Neural crest cell (in vitro differentiated cells): ENCODE results near the gene PCK2. TPM values are rescaled to one million over a fixed set of nuclear protein-coding genes. Genes with fewer than 3 reads are reported as not detected.
A peak's percentile ranks its signal among the peaks of the same experiment; 100 is the strongest.

ENCODE experiments used
- DNase-seq: peaks from one replicate; pipeline ENCODE4 v3.0.0; 2021; ENCODE audit warnings: low read depth, mixed read lengths, low spot score
- H3K27ac Mint-ChIP-seq: one replicate; pipeline ENCODE4 v1.8.0; 2021; ENCODE audit warnings: mild to moderate bottlenecking, mixed read lengths; ENCODE audit not compliant: unreplicated experiment
- H3K27me3 Mint-ChIP-seq: 2 replicates; pipeline ENCODE4 v1.8.0; 2021; ENCODE audit warnings: low read depth, mild to moderate bottlenecking, mixed read lengths
- H3K36me3 Mint-ChIP-seq: 2 replicates; pipeline ENCODE4 v1.8.0; 2021; ENCODE audit warnings: low read depth, mild to moderate bottlenecking, mixed read lengths
- H3K4me1 Mint-ChIP-seq: 2 replicates; pipeline ENCODE4 v1.8.0; 2021; ENCODE audit warnings: mixed read lengths
- H3K4me3 Mint-ChIP-seq: one replicate; pipeline ENCODE4 v1.8.0; 2021; ENCODE audit warnings: mild to moderate bottlenecking, mixed read lengths
- H3K9me3 Mint-ChIP-seq: 2 replicates; pipeline ENCODE4 v1.8.0; 2021; ENCODE audit warnings: mixed read lengths
- CTCF ChIP-seq: fragments of 200-600 bp; sonication (generic); conservative IDR thresholded peaks from 2 replicates; pipeline ENCODE4 v1.5.0; 2021; ENCODE audit warnings: antibody characterized with exemption, mild to moderate bottlenecking
- microRNA-seq: library from miRNA; unstranded; fragments of <30 nt; microRNA quantifications from one replicate; pipeline ENCODE4, GENCODE V29; 2020
- total RNA-seq: library from RNA; stranded (reverse); gene quantifications from 2 replicates; pipeline ENCODE4 v1.2.1, GENCODE V29; 2021

The PCK2 gene
- total RNA-seq, 1 donor from 2014 or later: 26.7 TPM

GRCh38 chr14:24149302-24149969 lies 55.3 kb downstream of the PCK2 start:
- Mint-ChIP-seq H3K36me3 (peaks cover under 1% of the 10 kb centered on the region), H3K27ac (no peak overlapping the region)
- no peak for DNase-seq

GRCh38 chr14:24150061-24150460 lies 56.0 kb downstream of the PCK2 start:
- H3K4me1 Mint-ChIP-seq: peaks cover 25% of the 10 kb centered on the region
- DNase-seq: no peak
- no peak for TF ChIP-seq CTCF
- no peaks in the 10 kb centered on the region for H3K9me3 Mint-ChIP-seq
- peaks cover 2% of the 10 kb centered on the region for H3K36me3 Mint-ChIP-seq
- no peak overlapping the region for H3K4me3 Mint-ChIP-seq
- H3K27me3 Mint-ChIP-seq: no peaks in the 10 kb centered on the region
- no peak overlapping the region for H3K27ac Mint-ChIP-seq

More at GRCh38 chr14:24149302-24149969, 55.3 kb downstream of the PCK2 start:
- peaks cover 25% of the 10 kb centered on the region for H3K4me1 Mint-ChIP-seq
- no peak for TF ChIP-seq CTCF
- peak overlapping the region; percentile 99 for H3K4me3 Mint-ChIP-seq
- no peaks in the 10 kb centered on the region for H3K27me3 Mint-ChIP-seq
- H3K9me3 Mint-ChIP-seq: no peaks in the 10 kb centered on the region

- peak overlapping the region; percentile 76 for H3K4me3 Mint-ChIP-seq
- DNase-seq: no peak
- TF ChIP-seq CTCF: no peak
- H3K27ac Mint-ChIP-seq: no peak overlapping the region
- no peaks in the 10 kb centered on the region for H3K27me3 Mint-ChIP-seq
- H3K36me3 Mint-ChIP-seq: peaks cover 5% of the 10 kb centered on the region
- no peaks in the 10 kb centered on the region for H3K9me3 Mint-ChIP-seq
- H3K4me1 Mint-ChIP-seq: peaks cover 21% of the 10 kb centered on the region
These were observed 56.5 kb downstream of the PCK2 start for GRCh38 chr14:24150567-24150966.

GRCh38 chr14:24150993-24151392 lies 56.9 kb downstream of the PCK2 start:
- H3K27ac Mint-ChIP-seq: no peak overlapping the region
- no peak for DNase-seq
- H3K9me3 Mint-ChIP-seq: no peaks in the 10 kb centered on the region
- peaks cover 17% of the 10 kb centered on the region for H3K4me1 Mint-ChIP-seq
- H3K36me3 Mint-ChIP-seq: peaks cover 6% of the 10 kb centered on the region
- no peaks in the 10 kb centered on the region for H3K27me3 Mint-ChIP-seq
- H3K4me3 Mint-ChIP-seq: peak overlapping the region; percentile 76
- no peak for TF ChIP-seq CTCF

- no peak for TF ChIP-seq CTCF
- no peaks in the 10 kb centered on the region for H3K27me3 Mint-ChIP-seq
- DNase-seq: no peak
- peaks cover 13% of the 10 kb centered on the region for H3K4me1 Mint-ChIP-seq
- peak overlapping the region; percentile 50 for H3K4me3 Mint-ChIP-seq
- no peaks in the 10 kb centered on the region for H3K9me3 Mint-ChIP-seq
- peaks cover 6% of the 10 kb centered on the region for H3K36me3 Mint-ChIP-seq
- no peak overlapping the region for H3K27ac Mint-ChIP-seq
These were observed 57.4 kb downstream of the PCK2 start for GRCh38 chr14:24151404-24152080.

Small RNA genes lying within 50 kb of the gene (microRNA-seq; reads per million reads assigned to microRNA genes)
- not detected for gene MIR7703

Other genes with a start within 250 kb of the PCK2 start
- 17.4 and 19.7 TPM in 2 replicates for gene DHRS4, start 140.5 kb upstream of the PCK2 start, total RNA-seq
- gene DHRS4L2, start 105.4 kb upstream of the PCK2 start, total RNA-seq: 15.1 and 17.1 TPM in 2 replicates
- 9.3 and 9.4 TPM in 2 replicates for gene CARMIL3, start 42.3 kb upstream of the PCK2 start, total RNA-seq
- not detected in 2 replicates for gene CPNE6, start 22.7 kb upstream of the PCK2 start, total RNA-seq
- 52.5 and 53.9 TPM in 2 replicates for gene DCAF11, start 20.5 kb downstream of the PCK2 start, total RNA-seq
- gene NRL, start 20.6 kb downstream of the PCK2 start, total RNA-seq: 1.2 and 2.3 TPM in 2 replicates
- gene FITM1, start 36.3 kb downstream of the PCK2 start, total RNA-seq: 0.42 and 0.66 TPM in 2 replicates
- gene PSME1, start 41.9 kb downstream of the PCK2 start, total RNA-seq: 81.4 and 88.5 TPM in 2 replicates
- gene EMC9, start 47.3 kb downstream of the PCK2 start, total RNA-seq: 28.3 and 30.3 TPM in 2 replicates
- 125 and 131 TPM in 2 replicates for gene PSME2, start 52.3 kb downstream of the PCK2 start, total RNA-seq
- 65.5 and 82.2 TPM in 2 replicates for gene RNF31, start 53.2 kb downstream of the PCK2 start, total RNA-seq
- gene IRF9, start 67.0 kb downstream of the PCK2 start, total RNA-seq: 22.9 and 23.0 TPM in 2 replicates
- 160 and 163 TPM in 2 replicates for gene REC8, start 77.8 kb downstream of the PCK2 start, total RNA-seq
- 88.3 and 88.7 TPM in 2 replicates for gene IPO4, start 94.5 kb downstream of the PCK2 start, total RNA-seq
- 45.6 and 47.4 TPM in 2 replicates for gene TM9SF1, start 101.1 kb downstream of the PCK2 start, total RNA-seq
- gene TSSK4, start 111.4 kb downstream of the PCK2 start, total RNA-seq: 0.47 and 0.48 TPM in 2 replicates
- 42.2 and 44.7 TPM in 2 replicates for gene CHMP4A, start 119.2 kb downstream of the PCK2 start, total RNA-seq
- 19.0 and 25.9 TPM in 2 replicates for gene MDP1, start 121.8 kb downstream of the PCK2 start, total RNA-seq
- 191 and 208 TPM in 2 replicates for gene NEDD8, start 138.1 kb downstream of the PCK2 start, total RNA-seq
- 64.0 and 66.2 TPM in 2 replicates for gene GMPR2, start 138.6 kb downstream of the PCK2 start, total RNA-seq
- 63.4 and 66.7 TPM in 2 replicates for gene TINF2, start 148.3 kb downstream of the PCK2 start, total RNA-seq
- gene TGM1, start 168.9 kb downstream of the PCK2 start, total RNA-seq: 4.5 and 6.4 TPM in 2 replicates
- gene RABGGTA, start 177.3 kb downstream of the PCK2 start, total RNA-seq: 22.8 and 25.4 TPM in 2 replicates
- 17.2 and 19.1 TPM in 2 replicates for gene DHRS1, start 205.5 kb downstream of the PCK2 start, total RNA-seq
- 34.5 and 34.8 TPM in 2 replicates for gene NOP9, start 205.5 kb downstream of the PCK2 start, total RNA-seq
- not detected in 2 replicates for gene CIDEB, start 213.7 kb downstream of the PCK2 start, total RNA-seq
- gene LTB4R2, start 215.8 kb downstream of the PCK2 start, total RNA-seq: 7.9 and 9.4 TPM in 2 replicates
- gene LTB4R, start 217.2 kb downstream of the PCK2 start, total RNA-seq: 4.7 and 5.3 TPM in 2 replicates
- 0.49 TPM in 1 of 2 replicates, not detected in the other for gene ADCY4, start 240.8 kb downstream of the PCK2 start, total RNA-seq
- gene RIPK3, start 245.7 kb downstream of the PCK2 start, total RNA-seq: not detected in 2 replicates